A673 (cell line): ENCODE measurements around the gene CAPZA2. TPM values are rescaled to one million over a fixed set of nuclear protein-coding genes. Genes with fewer than 3 reads are reported as not detected.

Source experiments
- BruUV-seq: library from RNA; stranded (reverse); fragments of 400-500 nt; replicated peaks from 2 replicates; lab custom pipeline; 2021; lab: Mats Ljungman, UMichigan
- CTCF ChIA-PET: fragments of 300-600 bp; sonication (Branson Sonifier 250); formaldehyde crosslinking; loops from one replicate; lab custom pipeline; 2022; ENCODE audit warnings: antibody characterized with exemption; lab: Charles Lee
- POLR2A ChIA-PET: fragments of 300-600 bp; sonication (Branson Sonifier 250); formaldehyde crosslinking; loops from one replicate; lab custom pipeline; 2022; ENCODE audit warnings: antibody characterized with exemption; ENCODE audit not compliant: low non-redundant PET; lab: Charles Lee
- DNase-seq: peaks from one replicate; pipeline ENCODE4 v3.0.0-alpha.2; 2015; ENCODE audit warnings: low spot score
- H3K27ac ChIP-seq: fragments of 200-600 bp; sonication (generic); 2 replicates; pipeline ENCODE4 v1.5.1; 2016; ENCODE audit warnings: mixed run types, low read depth, mild to moderate bottlenecking, mixed read lengths, antibody characterized with exemption, low read length; ENCODE audit not compliant: poor library complexity, severe bottlenecking
- H3K27me3 ChIP-seq: fragments of 200-600 bp; sonication (generic); replicated peaks from 2 replicates; pipeline ENCODE4 v1.6.1; 2017; ENCODE audit warnings: mixed run types, low read depth, mild to moderate bottlenecking, mixed read lengths, antibody characterized with exemption, low read length; ENCODE audit not compliant: insufficient read depth, poor library complexity
- H3K36me3 ChIP-seq: fragments of 200-600 bp; sonication (generic); 2 replicates; pipeline ENCODE4 v1.6.1; 2016; ENCODE audit warnings: mixed run types, mild to moderate bottlenecking, mixed read lengths, antibody characterized with exemption, low read length; ENCODE audit not compliant: insufficient read depth, poor library complexity, severe bottlenecking
- H3K4me1 ChIP-seq: fragments of 200-600 bp; sonication (generic); 2 replicates; pipeline ENCODE4 v1.6.1; 2017; ENCODE audit warnings: mixed run types, mild to moderate bottlenecking, mixed read lengths, antibody characterized with exemption, low read length; ENCODE audit not compliant: insufficient read depth, poor library complexity, severe bottlenecking
- H3K4me3 ChIP-seq: fragments of 200-600 bp; sonication (generic); 2 replicates; pipeline ENCODE4 v1.5.1; 2016; ENCODE audit warnings: low read depth, mixed run types, mild to moderate bottlenecking, mixed read lengths, low read length; ENCODE audit not compliant: poor library complexity, severe bottlenecking
- H3K9me3 ChIP-seq: fragments of 200-600 bp; sonication (generic); 2 replicates; pipeline ENCODE4 v1.6.1; 2016; ENCODE audit warnings: mixed run types, low read depth, mild to moderate bottlenecking, mixed read lengths, antibody characterized with exemption, low read length; ENCODE audit not compliant: poor library complexity, severe bottlenecking
- EZH2 ChIP-seq: fragments of 200-600 bp; sonication (generic); IDR thresholded peaks from 2 replicates; pipeline ENCODE4 v1.6.1; 2017; ENCODE audit warnings: borderline replicate concordance, low read depth, mild to moderate bottlenecking, mixed read lengths, antibody characterized with exemption, low read length; ENCODE audit not compliant: poor library complexity, severe bottlenecking
- intact Hi-C: fragments of 100-400 bp; cut with micrococcal nuclease; formaldehyde crosslinking; loops from one replicate; pipeline ENCODE4 v1.10.0; 2022; ENCODE audit not compliant: unreplicated experiment
- total RNA-seq: library from RNA; stranded (reverse); gene quantifications from 2 replicates; pipeline ENCODE4 v1.2.3, GENCODE V29; 2021
- TF ChIP-seq, protein P1 (sequence below): fragments of 300-800, 200-600 bp; sonication (generic); conservative IDR thresholded peaks from 2 replicates; pipeline ENCODE4 v1.5.1; 2017; ENCODE audit warnings: low read depth, mild to moderate bottlenecking, antibody characterized with exemption, low read length, moderate library complexity, mixed read lengths

The CAPZA2 gene
- total RNA-seq, 1 experiment from 2014 or later, result 118 TPM

DNA sequence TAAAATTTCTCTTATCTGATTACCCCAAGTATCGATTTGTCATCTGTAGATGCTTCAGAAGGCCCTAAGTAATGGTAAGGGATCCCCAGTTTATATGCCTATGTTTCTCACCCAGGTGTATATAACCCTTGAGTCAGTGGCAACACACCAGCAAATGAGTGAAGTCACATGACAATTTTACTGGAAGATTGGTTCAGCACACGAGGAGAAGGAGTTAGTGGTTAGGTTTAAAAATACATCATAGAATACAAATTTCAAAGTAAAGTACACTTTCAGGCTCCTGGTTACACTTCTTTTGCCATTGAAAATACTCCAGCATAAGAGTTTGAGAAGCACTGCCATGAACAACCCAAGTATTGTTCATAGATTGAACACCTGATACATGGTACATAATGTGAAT lies 29.7 kb upstream of the CAPZA2 start:
- TF ChIP-seq, protein P1, sequence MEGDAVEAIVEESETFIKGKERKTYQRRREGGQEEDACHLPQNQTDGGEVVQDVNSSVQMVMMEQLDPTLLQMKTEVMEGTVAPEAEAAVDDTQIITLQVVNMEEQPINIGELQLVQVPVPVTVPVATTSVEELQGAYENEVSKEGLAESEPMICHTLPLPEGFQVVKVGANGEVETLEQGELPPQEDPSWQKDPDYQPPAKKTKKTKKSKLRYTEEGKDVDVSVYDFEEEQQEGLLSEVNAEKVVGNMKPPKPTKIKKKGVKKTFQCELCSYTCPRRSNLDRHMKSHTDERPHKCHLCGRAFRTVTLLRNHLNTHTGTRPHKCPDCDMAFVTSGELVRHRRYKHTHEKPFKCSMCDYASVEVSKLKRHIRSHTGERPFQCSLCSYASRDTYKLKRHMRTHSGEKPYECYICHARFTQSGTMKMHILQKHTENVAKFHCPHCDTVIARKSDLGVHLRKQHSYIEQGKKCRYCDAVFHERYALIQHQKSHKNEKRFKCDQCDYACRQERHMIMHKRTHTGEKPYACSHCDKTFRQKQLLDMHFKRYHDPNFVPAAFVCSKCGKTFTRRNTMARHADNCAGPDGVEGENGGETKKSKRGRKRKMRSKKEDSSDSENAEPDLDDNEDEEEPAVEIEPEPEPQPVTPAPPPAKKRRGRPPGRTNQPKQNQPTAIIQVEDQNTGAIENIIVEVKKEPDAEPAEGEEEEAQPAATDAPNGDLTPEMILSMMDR, result no peak
- BruUV-seq, result no TSS peak
- Histone ChIP-seq H3K36me3 (no peaks in the 10 kb centered on the region), H3K4me3 (no peak overlapping the region), H3K27me3 (no peaks in the 10 kb centered on the region), H3K9me3 (no peaks in the 10 kb centered on the region), H3K27ac (no peak overlapping the region), H3K4me1 (no peaks in the 10 kb centered on the region)
- CTCF ChIA-PET, result no interaction called here
- intact Hi-C loops, result no loop called here
- POLR2A ChIA-PET, result no interaction called here
- no peak for DNase-seq

DNA sequence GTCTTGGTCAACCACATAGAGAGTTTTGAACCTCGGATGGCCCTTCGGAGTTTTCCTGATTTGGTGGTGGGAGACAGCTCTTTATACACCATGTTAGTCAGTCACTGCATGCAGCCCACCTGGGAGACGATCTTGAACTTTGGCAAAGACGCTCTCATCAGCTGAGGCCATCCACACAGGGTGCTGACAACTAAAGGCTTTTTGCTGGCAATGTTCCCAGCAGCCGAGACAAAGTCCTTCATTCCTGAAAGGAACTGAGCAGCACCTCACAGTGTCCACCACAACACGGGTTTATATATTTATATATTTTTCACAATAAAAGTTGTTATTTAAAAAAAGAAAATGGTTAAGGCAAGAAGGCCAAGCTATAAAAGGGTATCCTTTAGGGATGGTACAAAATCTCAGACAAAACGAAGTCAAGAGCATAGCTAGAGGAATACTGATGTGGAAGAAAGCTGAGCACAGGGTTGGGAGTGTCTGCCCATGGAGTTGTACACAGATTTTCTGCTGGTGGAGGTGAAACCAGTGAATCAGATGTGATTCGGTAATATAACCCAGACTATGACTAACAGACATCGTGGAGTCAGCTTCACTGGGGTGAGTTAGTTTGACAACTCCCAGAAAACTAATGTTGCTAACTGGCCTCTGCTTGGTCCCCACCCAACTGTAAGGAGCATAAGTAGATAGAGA lies 27.4 kb upstream of the CAPZA2 start:
- TF ChIP-seq, protein P1, result no peak
- TF ChIP-seq EZH2, result no peak
- Histone ChIP-seq H3K9me3 (no peaks in the 10 kb centered on the region), H3K27me3 (no peaks in the 10 kb centered on the region), H3K36me3 (no peaks in the 10 kb centered on the region), H3K4me1 (no peaks in the 10 kb centered on the region), H3K4me3 (no peak overlapping the region), H3K27ac (no peak overlapping the region)
- BruUV-seq, result no TSS peak
- ChIA-PET POLR2A (no interaction called here), CTCF (no interaction called here)
- intact Hi-C loops, result no loop called here
- no peak for DNase-seq

DNA sequence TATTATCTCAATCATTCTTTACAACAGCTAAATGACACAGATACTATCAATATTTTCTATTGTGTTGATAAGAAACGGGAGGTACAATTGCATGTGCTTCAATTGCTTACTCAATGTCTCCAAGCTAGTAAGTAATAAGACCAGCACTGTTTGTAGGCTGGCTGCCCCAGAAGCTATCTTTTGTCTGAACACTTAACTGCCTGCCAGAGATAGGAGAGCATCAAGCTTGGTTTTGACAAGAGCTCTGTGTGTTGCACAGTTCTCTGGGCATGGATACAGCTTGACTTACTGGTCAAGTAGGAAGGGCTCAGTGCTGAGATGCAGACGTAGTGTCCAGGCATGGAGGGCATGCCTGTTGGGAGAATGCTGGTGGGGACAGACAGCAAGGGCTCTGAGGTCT lies 26.3 kb upstream of the CAPZA2 start:
- intact Hi-C loops, result no loop called here
- H3K4me1 ChIP-seq, result no peaks in the 10 kb centered on the region
- H3K36me3 ChIP-seq, result no peaks in the 10 kb centered on the region
- no peak for DNase-seq
- TF ChIP-seq EZH2, result no peak
- TF ChIP-seq, protein P1, result no peak
- ChIA-PET CTCF (no interaction called here), POLR2A (no interaction called here)
- H3K4me3 ChIP-seq, result no peak overlapping the region
- no peak overlapping the region for H3K27ac ChIP-seq
- no peaks in the 10 kb centered on the region for H3K9me3 ChIP-seq
- peaks cover 3% of the 10 kb centered on the region for H3K27me3 ChIP-seq
- no TSS peak for BruUV-seq
